Inflammatory macrophage treated with lipopolysaccharide for 1 hour (primary cell): ENCODE data around the gene TBC1D2B.

Source experiments
- DNase-seq, 2 donors: peaks; one replicate each; pipeline ENCODE4 v3.0.0-alpha.2; 2020 to 2022

TBC1D2B gene

GRCh38 chr15:78071383-78071782, 6.1 kb downstream of the TBC1D2B start:
- peak in 1 of 2 donors; percentile 66 for DNase-seq

GRCh38 chr15:78070049-78070700, 7.3 kb downstream of the TBC1D2B start:
- peak; percentile 75 to 85 for DNase-seq

GRCh38 chr15:78069462-78070029, 8.0 kb downstream of the TBC1D2B start:
- no peak for DNase-seq

GRCh38 chr15:78069052-78069414, 8.5 kb downstream of the TBC1D2B start:
- DNase-seq, result peak in 1 of 2 donors; percentile 46

GRCh38 chr15:78067328-78068228, 9.9 kb downstream of the TBC1D2B start:
- DNase-seq, result peak in 1 of 2 donors; percentile 42

GRCh38 chr15:78065973-78066946, 11.3 kb downstream of the TBC1D2B start:
- no peak for DNase-seq

GRCh38 chr15:78065284-78065872, 12.1 kb downstream of the TBC1D2B start:
- DNase-seq, result peak; percentile 88 to 99

GRCh38 chr15:78064544-78064943, 13.0 kb downstream of the TBC1D2B start:
- no peak for DNase-seq

- no peak for DNase-seq
Measured at GRCh38 chr15:78063970-78064385, 13.5 kb downstream of the TBC1D2B start.

- DNase-seq, result peak; percentile 63 to 68
Measured at GRCh38 chr15:78063217-78063616, 14.3 kb downstream of the TBC1D2B start.

GRCh38 chr15:78061963-78062427, 15.5 kb downstream of the TBC1D2B start:
- peak; percentile 55 to 75 for DNase-seq

- DNase-seq, result no peak
Measured at GRCh38 chr15:78060232-78060631, 17.3 kb downstream of the TBC1D2B start.

GRCh38 chr15:78059110-78059839, 18.2 kb downstream of the TBC1D2B start:
- peak; percentile 59 to 87 for DNase-seq

GRCh38 chr15:78058401-78058935, 19.0 kb downstream of the TBC1D2B start:
- no peak for DNase-seq

- no peak for DNase-seq
Measured at GRCh38 chr15:78057803-78058202, 19.7 kb downstream of the TBC1D2B start.

- no peak for DNase-seq
Measured at GRCh38 chr15:78056714-78057269, 20.7 kb downstream of the TBC1D2B start.

- DNase-seq, result no peak
Measured at GRCh38 chr15:78055919-78056713, 21.4 kb downstream of the TBC1D2B start.

GRCh38 chr15:78054966-78055365, 22.5 kb downstream of the TBC1D2B start:
- no peak for DNase-seq

GRCh38 chr15:78054518-78054917, 23.0 kb downstream of the TBC1D2B start:
- no peak for DNase-seq

GRCh38 chr15:78052545-78052944, 25.0 kb downstream of the TBC1D2B start:
- DNase-seq, result no peak
